RKO (cell line): ENCODE measurements around the gene ITSN1.

Experiments
- DNase-seq: peaks from one replicate; pipeline ENCODE4 v3.0.0-alpha.2; 2016; ENCODE audit warnings: low spot score

Gene ITSN1

DNA sequence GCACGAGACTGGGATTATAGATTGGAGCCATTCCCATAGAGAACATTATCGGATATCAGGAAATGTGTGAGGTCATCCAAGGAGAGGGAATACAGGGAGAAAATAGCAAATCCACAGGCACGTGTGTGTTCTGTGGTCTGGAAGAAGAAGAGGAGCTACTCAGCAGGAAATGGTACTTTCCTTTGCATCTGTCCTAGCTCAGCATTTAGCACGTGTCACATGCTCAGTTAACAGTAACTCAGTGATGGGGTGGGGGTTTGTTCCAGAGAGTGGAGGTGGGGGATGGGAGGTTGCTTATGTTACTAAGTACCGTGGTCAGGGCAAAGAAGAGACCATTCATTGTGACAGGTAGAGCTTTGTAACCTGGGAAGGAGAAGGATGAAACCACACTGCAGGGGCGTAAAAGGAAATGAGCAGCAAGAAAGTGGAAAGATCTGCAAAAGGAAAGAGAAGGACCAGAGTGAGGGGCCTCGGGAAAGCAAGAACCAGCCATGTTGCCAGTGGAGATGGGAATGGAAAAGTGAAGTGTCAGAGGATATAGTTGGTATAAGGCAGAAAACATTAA is 172.9 kb downstream of the ITSN1 start:
- DNase-seq: no peak

DNA sequence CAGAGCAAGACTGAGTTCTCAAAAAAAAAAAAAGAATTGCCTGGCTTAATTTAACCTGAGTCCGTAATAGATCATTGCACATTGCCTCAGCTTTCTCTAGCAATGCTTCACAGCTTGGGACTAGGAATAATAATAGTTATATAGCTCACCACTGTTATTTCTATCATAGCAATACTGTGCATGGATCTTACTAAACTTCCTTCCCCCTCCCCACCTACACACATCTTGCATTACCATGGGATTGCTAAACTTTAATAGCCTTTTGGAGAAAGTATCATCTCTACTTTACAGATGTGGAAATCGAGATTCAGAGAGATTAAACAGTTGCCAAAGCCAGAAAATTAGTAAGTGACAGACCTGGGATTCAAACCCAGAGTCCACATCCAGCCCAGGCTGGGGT is 173.9 kb downstream of the ITSN1 start:
- DNase-seq: no peak

DNA sequence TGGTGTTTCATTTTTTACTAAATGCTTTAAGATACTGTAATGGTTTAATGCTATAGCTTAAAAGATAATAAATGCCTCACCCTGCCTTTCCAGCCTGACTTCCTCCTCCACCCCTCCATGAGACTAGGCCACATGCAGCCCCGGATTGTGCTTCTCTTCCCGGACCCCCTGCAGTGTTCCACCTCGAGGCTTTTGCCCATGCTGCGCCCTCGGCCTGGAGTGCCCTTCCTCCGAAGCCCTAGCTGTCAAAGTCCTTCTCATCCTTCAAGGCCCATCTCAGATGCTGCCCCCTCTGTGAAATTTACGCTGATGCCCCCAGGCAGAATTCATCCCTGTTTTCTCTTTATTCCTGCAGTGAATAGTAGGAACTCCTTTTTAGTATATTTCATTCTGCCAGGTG is 174.8 kb downstream of the ITSN1 start:
- no peak for DNase-seq

DNA sequence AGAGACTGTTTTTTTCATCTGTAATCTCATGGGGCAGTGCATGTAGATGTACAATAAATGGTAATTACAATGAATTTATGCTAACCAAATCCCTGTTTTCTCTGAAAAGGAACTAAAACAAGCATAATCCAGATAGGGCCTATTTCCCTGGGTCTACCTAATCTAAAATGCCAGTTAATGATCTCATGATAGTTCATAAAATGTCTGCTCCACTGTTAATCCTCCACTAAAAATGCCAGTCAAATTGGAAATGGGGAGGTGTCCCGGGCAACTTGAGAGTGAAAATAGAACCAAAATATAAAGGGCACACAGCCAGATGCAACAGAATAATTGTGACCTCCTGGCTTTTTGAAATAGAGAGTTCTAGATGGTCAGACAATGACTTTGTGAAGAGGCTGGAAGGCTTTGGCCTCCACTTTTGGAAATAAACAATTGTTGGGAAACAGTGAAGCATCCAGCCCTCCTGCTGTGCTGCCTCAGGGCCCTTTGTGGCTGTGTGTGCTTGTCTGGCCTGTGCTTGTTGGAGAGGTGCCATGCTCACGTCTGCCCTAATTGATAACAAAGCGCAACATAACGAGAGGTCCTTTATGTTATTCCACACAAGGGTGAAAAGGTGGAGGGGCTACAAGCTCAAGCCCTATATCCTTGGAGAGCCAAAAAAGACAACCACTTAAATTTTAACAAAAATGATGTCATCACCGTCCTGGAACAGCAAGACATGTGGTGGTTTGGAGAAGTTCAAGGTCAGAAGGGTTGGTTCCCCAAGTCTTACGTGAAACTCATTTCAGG is 175.6 kb downstream of the ITSN1 start:
- no peak for DNase-seq

DNA sequence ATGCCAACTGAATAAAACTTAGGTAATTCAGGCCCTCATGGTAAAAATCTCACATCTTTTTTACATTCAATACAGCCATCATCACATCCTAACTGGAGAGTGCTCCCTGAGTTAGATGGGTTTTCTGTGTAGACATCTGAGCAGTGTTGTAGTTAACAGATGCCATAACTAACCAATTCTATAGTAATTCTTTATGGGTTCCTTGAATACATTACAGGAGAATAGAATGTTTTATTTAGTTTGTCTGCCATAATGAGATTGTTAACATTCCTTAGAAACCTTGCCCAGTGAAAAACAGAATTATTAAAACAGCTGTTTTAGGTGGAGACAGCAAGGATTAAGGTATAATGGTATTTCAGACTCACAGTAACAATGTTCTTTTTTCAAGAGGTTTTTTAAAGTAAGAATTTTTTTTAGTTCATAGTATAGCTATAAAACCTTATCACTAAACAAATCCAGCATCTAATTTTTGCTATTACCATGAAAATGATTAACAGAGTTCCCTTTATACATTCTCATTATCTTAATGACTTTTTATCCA is 178.0 kb downstream of the ITSN1 start:
- DNase-seq: no peak

DNA sequence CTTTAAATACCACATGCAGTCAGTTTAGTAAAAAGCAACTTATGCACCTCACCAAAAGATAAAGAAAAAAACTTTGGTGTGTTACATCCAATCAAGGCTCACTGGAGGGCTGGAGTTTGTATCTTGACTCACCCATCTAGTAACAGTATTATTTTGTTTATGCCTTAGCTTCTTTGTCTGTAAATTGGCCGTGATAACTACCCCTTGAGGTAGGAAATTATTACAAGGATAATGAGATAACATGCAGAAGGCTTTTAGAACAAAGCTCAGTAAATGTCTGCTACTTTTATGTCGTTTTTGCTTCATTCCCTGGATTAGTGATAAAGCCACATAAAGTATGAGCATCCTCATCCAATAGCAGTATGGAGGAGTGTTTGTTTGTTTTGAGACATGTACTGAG is 178.5 kb downstream of the ITSN1 start:
- no peak for DNase-seq

DNA sequence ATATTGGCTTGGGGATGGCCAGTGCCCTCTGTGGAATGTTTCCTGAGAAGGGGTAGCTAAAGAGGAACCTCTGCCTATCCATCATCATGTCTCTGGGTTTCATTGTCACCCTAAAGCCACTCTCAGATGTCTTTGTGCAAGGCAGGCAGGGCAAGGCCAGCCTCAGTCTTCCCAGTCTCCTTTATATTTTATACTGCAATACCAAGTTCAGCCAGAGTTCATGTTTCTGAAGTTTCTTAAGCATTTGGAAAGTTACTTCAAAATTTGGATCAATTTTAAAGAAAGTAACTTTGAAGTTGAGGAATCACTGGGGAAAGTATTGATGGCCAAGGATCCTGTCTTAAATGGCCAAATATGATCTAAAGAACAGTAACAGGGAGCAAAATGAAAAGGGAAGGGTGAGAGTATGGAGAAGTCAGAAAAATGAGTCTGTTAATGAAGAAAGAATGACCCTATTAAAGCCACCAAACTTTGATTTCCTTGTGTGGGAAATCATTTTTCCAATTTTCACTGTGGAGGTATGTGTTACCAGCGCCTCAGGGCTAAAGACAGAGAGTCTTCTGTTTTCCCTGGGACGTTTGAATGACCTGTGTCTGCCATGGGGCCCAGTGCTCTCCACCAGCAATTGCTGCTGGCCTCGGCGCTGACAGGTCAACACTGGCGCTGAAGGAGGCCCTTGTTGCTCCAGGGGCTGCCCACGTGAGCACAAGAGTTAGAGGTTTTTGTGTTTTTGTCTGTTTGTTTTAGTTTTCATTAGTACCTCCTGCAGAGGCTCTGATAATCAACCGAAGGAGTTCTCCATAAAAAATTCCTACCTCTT is 179.4 kb downstream of the ITSN1 start:
- no peak for DNase-seq

DNA sequence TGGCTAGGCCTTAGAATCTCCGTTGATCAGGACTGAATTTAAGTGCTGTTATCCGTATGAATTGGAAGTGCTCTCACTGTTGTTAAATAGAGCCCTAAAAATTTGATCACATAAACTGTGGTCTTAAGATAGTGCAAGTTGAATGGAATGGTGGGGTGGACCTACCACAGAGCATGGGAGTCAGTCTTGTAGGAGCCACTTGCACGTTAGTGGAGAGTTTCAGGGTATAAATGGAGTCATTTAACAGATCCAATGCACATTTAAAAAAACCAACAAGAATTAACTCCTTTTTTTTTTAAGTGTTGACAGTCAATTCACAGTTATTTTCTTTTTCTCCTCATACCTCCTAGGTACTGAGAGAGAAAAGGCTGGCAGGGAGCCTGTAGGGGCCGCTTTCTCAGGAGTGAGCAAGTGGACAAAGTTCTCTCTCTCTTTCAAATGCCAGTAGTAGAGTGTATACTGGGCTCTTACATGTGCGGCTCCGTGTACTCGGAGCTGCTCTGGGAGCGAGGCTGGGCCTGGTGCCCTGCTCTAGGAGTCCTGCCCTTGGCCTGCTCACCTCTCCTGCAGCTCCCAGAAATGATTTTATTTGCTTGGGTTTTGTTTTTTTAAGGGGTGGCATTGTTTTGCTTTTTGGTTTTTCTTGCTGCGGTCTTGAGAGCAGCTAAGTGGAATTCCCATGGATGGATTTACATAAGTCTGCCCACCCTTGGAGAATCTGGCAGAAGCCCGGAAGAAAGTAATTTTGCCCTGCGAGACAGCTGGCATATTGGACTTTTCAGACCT is 182.0 kb downstream of the ITSN1 start:
- DNase-seq: no peak

DNA sequence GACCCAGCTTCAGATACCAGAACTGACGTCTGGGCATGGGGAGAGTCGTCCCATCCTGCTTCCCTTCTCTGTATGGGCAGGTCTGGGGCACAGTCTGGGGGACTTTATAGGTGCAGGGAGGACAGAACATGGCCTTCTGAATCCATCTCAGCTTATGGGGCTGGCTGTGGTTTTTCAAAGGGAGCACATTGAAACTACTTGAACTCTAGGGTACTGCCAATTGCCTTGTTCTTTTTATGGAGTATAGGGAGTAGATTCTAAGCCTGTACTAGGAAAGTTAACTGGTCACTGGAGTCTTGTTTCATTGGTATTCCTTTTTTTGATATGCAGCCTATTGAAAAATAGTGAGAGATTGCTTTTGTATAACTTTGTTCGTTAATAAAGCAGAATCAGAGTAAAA is 183.1 kb downstream of the ITSN1 start:
- DNase-seq: no peak

DNA sequence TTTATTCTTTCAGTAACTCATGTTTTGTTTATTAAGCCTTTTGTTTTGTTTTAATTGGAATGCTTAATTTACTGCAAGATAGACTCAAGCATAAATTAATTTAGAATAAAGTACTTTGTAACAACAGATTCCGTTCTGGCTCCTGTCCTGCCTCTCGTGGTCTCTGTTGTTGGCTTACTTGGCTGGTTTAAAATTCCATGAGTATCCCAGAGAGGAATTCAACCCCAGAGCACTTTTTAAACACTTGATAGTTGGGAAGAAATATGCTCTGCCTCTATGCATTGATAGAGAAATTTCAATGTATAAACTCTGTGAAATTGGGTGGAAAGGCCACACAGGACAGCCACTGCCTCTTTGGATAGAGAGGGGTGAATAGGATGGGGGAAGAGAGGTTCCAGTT is 183.6 kb downstream of the ITSN1 start:
- DNase-seq: no peak

DNA sequence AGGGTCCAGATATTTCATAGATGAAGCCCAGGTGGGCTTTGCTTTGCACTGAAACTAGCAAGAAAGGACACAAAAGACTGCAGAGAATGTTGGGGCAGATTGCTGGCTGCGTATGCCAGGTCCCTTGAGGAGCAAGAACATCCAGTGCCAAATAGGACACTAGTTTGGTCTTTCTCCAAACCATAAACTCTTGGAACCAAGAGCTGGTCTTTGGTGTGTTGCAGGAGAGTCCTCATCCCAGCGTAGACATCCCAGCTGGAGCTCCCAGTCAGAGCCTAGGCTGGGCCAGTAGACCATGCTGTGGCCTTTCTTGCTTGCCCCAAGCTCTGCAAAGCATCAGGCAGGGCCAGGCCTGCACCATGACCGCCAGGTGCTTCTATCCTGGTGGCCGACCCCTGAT is 185.8 kb downstream of the ITSN1 start:
- no peak for DNase-seq

DNA sequence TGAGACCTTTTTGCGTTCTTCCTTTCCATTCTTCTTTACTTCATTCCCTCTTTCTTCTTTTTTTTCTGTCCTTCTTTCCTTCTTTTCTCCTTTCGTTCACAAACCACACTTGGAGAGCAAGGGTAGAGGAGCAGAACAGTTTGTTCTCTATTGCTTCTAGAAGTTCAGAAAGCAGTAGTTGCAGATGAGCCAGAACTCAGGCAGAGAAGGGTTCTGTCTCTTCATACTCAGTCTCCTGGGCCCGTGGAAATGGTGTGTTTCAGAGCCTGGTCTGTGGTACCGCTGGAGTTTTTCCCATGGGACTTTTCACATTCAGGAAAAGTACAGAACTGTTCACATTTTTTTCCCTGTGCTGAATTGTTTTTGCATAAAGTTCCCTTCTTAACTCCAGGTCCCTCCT is 186.3 kb downstream of the ITSN1 start:
- DNase-seq: no peak

DNA sequence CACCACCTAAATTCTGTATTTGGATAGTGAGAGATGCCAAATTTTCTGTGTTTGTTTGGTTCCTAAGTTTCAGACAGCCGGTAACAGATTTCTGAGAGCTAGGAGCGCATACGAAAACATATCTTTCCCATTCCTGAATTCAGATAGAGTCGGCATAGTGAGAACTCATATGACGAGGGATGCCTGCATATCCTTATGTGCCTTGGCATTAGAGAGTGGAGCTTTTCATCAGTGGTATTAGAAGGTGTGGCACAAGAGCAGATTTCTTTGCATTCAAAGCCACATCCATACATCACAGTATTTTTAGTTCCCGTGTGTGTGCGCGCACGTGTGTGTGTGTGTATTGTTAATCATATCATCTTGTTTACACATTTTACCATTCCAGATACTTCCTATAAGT is 187.5 kb downstream of the ITSN1 start:
- DNase-seq: no peak

DNA sequence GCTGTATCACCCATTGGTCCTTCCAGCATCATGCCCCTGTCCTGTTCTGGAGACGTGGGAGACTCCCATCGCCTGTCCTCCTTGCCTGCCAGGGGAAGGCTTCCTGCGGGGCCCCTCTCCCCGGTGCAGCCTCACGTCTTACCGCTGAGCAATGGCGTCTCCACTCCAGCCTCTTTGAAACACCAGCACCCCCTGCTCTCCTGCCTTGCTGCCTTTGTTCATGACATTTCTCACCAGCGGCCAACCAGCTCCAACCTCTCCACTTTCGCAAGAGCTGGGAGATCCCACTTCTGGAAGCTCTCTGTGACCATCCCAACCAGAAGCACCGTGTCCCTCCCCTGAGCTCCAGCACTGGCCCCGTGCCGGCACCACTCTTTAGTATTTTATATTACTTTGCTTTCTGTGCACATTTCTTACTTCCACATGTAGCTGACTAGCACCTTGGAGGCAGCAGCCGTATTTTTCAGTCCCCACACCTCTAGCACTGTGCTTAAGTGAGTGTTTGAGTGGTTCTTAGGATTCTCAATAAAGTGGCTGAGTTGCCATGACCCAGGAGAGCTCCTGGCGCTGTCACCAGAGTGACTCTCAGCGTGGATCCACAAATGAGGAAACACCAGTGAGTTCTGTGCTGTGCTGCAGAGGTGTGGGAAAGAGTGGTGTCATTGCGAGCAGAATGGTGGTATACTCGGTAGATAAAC is 189.8 kb downstream of the ITSN1 start:
- no peak for DNase-seq

DNA sequence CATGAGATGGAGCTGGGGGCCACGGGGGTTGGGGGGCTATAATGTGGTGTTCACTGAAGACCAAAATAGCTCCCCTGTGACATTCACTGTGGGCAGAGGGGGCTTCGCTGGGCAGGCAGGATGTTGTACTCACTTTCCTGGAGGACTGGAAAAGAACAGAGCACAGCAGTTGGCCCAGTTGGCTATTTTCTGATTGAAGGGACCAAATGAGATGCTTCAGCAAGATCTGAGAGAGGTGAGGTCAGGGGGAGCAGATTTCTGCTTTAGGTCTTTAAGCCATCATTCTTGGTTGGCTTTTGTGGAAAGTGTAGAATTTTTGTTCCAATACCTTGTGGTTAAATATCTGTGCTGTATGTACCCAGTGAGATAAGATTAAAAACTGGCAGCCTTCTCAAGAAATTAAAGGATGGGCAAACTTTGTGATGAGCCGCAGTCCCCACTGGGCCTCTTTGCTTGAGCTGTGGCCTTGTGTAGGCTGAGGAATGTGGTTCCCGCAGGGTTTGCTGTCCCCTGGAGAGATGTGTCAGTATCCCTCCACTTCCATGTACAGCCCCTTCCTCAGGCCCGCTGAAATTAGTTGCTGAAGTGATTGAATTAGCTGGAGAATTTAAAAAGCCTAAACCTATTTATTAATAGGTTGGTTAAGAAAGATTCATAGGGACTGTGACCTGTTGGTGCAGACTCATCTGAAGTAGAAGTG is 192.7 kb downstream of the ITSN1 start:
- no peak for DNase-seq

DNA sequence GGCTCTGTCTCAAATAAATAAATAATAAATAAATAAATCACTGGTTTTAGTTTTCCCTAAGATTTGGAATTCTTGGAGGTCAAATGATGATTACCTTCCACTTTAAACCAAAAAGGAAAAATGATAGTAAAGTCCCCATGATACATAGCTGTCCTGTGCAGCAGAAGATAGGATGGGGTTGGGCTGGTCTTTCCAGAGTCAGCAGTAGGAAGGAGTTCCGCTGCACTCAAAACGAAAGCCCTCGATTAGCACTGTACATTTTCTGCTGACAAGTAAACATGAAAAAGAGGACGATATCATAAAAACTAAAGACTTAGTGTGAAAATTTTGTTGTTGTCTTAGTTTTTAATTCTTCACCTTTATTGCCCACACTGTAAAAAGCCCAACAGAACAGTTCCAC is 193.6 kb downstream of the ITSN1 start:
- DNase-seq: no peak

DNA sequence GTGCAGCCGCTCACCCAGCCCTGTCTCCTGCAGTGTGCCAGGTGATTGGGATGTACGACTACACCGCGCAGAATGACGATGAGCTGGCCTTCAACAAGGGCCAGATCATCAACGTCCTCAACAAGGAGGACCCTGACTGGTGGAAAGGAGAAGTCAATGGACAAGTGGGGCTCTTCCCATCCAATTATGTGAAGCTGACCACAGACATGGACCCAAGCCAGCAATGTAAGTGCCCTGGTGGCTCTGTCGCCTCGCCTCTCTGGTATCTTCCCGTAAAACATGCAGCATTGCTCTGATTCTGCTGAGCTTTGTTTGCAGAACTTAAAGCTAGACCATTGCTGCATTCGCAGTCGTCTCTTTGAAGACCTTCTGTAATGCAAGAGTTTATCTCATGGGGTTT is 194.1 kb downstream of the ITSN1 start:
- no peak for DNase-seq

DNA sequence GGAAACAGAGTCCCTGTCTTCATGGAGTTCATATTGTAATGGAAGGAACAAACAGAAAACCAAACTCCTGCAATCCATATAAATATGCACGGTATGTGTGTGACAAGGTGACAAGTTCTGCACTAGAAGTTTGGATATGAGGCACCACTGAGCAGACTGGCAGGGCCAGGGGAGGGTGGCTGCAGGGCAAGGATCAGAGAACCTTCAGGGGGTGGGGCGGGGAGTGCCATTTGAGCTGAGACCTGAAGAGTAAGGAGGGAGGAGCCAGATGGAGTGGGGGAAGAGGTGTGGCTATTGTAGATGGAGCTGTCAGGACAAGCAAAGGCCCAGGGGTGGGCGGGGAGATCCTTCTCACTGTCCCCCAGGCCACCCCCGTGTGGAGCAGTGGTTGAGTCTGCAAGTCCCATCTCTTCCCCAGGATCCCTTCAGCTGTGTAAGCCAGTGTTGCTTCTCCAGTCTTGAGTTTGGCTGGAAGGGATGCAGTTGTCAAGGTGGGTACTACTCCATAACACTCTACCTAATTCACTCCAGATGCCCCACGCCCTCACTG is 196.9 kb downstream of the ITSN1 start:
- DNase-seq: no peak

DNA sequence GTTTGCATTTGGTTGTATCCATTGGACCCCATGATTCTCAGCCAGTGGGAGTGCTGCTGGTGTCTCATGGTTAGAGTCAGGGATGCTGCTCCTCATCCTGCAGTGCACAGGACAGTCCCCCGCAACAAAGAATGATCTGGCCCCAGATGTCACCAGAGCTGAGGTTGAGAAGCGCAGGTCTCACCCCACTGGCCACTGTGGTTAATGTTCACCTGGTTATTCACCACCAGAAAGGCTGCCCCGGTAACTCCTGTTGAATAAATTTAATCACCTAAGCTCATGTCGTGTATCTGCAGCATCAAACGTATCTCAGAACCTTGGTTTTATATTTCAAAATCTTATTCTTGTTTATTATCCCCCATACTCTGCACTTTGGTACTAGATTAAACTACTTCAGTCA is 197.5 kb downstream of the ITSN1 start:
- DNase-seq: no peak

DNA sequence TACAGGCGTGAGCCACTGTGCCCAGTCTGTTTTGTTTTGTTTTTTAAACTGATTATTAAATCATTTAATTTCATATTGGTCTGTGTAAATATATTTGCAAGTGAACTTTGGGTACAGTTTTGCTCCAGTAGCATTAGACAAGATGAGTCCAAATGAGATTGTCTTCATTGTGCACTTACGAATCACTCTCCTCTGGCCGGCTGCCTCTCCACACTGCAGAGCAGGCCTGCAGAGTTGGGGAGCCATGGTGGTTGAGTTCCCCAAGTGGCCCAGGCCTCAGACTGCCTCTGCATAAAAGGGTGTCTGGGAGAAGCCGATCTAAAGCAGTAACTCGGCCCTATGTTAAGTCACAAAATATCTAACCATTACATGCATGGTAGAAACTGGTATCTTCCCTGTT is 198.5 kb downstream of the ITSN1 start:
- no peak for DNase-seq

DNA sequence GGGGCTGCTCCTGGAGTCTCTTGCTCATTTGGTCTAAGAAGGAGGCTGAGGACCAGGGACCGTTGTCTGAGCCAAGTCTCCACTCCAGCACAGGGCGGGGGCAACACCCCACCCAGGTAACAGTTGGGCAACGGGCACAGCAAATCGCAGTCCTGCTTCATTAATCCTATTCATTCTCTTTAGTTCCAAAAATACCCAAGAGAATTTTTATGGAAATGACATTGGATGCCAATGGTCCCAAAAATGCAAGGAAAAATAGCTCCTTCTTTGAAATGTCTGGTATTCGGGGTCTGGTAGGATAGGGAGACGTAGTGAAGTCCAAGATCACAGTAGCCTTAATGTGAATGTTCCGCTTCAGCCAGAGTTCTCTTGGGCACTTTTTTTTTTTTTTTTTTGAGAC is 199.3 kb downstream of the ITSN1 start:
- DNase-seq: no peak
